A549 treated with dexamethasone at 1 μM for 4 hours (cell line): ENCODE measurements around the gene SSC5D. TPM values are rescaled to one million over a fixed set of nuclear protein-coding genes. Genes with fewer than 3 reads are reported as not detected.

Experiments used
- total RNA-seq: library from RNA; stranded (reverse); fragments of 200-300 nt; extraction: Qiagen RNA extraction; gene quantifications from 5 replicates; pipeline ENCODE4 v1.2.3, GENCODE V29; 2022

SSC5D gene
- total RNA-seq, result 0.28 to 0.84 TPM (median 0.58 TPM) in 5 replicates

DNA sequence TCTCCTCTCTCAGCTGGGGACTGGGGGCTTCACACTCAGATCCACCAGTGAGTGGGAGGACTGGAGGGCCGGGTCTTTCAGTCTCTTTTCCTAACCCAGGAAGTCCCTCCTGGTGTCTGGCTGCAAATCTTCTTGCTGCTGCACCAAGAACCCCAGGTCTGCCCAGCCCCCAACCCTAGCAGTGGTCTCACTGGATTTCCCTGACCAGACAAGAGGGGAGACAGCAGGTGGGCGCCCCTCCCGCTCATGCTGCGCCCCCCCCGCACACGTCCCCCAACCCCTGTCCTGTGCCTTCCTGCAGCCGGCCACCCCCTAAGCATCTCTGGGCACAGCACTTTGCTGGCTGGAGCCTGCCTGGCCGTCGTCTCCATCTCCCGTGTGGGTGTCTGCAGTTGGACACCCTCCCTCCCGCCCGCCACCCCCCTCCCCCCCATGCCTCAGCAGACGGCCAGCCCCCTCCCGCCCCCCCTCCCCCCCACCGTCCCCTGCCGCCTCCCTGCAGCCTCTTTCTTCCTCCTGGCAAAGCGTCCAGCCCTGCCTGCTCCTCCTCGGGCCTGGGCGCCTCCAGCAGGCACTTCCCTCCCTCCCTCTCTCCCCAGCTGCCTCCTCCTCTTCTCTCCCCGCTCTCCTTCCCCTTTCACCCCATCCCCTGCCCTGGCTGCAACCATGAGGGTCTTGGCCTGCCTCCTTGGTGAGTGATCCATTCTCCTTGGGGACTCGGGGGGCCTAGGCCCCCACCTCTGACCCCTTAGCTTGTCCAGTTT, at the start of gene SSC5D:
Gene SSC5D (plus strand): TSS at position 513 of the 764 bp plus-strand sequence. CDS start 154 bp downstream, at position 667.

DNA sequence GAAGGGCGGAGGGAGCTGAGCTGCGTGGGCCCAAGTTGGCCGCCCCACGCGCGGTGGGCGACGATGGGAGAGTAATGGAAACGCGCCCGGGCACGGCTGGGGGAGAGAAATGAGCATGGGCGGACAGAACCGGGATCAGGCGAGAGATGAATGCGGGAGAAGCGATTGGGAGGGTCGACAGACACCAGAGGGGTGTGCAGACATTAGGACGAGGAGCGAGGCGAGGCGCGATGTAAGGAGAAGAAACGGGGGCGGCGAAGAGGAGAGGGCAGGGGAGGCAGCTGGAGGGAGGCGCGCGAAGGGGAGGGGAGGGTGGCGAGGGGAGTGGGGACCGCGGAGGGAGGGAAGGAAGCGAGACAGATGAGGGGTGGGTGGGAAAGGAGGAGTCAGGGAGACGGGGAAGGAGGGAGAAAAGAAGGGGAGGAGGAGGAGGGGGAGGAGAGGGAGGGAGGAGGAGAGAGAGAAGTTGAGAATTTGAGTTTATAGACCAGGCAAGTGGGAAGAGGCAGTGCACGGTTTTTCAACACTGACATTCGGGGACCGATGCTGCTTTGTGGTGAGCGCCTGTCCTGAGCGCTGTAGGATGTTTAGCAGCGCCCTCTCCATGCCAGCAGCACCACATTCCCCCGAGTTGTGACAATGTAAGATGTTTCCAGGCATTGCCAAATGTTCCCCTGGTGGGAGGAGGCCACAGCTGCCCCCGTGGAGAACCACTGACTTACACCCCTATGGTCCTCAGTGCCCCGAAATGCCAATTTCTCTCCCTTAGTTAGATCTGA, 45.0 kb upstream of the SSC5D start, which contains the start of gene SHISA7:
Gene SHISA7 (minus strand): TSS at position 256 of the 779 bp plus-strand sequence. CDS start 437 bp downstream, outside the sequence.

DNA sequence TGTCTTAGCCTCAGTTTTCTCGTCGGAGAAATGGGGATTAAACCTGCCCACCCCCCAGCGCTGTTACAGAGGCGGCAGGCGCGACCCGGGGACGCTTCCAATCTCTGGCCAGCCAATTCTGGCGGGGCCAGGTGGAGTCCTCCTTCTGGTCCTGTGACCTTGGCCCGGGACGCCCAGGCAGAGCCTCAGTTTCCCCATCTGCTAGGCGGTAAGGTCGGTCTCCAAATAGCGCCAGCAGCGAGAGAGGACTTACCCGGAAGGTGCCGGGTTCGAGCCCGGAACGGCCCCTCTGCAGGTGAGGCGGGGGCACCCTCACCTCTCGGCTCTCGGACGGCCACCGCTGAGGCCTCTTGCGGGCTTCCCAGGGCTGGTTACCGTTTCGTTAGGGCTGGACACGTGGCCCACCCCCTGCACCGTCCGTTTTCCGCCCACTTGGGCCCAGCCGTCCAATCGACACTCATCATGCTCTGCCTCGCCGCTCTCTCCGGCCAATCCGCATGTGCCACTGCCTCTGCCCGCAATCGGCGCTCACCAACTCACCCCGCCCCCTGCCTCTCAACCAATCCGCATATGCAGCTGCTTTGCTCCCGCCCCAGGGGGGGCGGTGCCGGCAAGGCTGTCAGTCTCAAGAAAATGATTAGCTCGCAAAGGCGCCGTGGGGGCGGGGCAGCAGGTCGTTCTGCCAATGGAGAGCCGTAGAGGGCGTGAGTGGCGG, 26.8 kb upstream of the SSC5D start, which contains the start of gene ISOC2:
Gene ISOC2 (minus strand): TSS at position 384 of the 715 bp plus-strand sequence. CDS start 5,156 bp downstream, outside the sequence.

GRCh38 chr19:55464662-55465054, 23.6 kb upstream of the SSC5D start, which contains the start of gene C19orf85:
Gene C19orf85 (minus strand): TSS chr19:55464751. CDS start chr19:55464554, 197 bp downstream.

DNA sequence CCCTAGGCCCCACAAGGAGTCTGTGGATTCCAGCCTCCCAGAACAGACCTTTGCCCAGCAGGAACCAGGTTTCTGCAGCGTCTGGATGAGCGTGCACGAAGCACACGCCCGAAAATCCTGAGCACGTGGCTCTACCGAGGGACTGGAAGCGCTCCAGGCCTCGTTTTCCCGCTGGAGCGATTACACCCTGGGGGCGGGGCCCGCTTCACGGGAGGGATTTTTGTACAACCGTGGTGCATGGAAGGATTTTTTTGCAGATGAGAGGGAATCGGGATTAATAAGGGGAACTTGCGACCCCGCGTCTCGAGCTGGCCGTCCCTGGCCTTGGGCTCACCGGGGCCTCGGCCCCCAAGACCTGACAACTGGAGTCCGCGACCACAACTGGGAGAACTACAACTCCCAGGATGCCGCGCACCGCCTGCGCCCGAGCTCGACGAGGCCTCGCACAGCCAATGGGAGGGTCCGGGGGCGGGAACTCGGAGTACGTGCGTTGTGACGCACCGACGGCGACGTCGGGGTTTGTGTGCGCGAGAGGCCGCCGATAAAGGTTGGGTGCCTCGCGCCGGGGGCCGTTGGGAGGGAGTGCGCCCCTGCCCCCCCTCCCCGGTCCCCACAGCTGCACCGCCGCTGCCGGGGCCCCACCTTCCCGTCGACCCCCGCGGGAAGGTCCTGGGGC, 12.0 kb upstream of the SSC5D start, which contains the start of gene ZNF628:
Gene ZNF628 (plus strand): TSS at position 518 of the 676 bp plus-strand sequence. CDS start 3,294 bp downstream, outside the sequence.

DNA sequence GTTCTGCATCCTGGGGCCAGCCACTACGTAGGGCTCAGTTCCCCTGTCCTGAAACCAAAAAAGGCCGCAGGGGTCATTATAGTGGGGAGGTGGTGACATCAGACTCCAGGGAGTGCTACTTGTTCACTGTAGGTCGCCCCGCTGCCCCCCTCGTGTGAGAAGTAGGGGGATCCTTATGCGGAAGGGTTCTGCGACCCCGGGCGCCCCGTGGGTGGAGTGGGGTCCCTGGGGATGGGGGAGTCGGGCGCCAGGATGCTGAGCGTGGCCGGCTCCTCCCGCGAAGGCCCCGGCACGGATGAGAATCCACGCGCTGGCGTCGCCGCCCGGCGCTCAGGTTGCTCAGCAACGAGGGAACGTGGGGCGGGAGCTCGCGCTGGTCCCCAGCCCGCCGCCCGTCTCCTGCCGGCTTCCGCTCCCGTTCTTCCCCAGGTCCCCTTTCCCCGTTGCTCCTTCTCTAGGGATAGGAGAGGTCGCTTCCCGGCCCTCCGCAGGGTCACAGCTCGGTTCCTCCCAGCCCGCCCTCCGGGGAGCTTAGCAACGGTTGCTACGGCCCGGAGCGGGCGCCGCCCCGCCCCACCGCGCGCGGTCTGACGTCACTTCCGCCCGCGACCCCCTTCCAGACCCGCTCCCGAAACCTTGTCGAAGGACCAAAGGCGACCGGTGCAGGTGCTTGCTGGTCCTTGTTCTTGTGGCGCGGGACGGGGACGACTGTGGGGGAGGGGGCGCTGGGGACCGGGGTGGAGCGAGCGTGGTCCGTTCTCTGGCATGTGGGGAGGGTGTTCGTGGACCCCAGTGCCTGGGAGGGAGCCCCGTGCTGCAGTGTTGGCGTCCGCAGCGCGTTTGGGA, 3.4 kb upstream of the SSC5D start, which contains the start of gene NAT14:
Gene NAT14 (plus strand): TSS at position 596 of the 846 bp plus-strand sequence. CDS start 521 bp downstream, outside the sequence.

DNA sequence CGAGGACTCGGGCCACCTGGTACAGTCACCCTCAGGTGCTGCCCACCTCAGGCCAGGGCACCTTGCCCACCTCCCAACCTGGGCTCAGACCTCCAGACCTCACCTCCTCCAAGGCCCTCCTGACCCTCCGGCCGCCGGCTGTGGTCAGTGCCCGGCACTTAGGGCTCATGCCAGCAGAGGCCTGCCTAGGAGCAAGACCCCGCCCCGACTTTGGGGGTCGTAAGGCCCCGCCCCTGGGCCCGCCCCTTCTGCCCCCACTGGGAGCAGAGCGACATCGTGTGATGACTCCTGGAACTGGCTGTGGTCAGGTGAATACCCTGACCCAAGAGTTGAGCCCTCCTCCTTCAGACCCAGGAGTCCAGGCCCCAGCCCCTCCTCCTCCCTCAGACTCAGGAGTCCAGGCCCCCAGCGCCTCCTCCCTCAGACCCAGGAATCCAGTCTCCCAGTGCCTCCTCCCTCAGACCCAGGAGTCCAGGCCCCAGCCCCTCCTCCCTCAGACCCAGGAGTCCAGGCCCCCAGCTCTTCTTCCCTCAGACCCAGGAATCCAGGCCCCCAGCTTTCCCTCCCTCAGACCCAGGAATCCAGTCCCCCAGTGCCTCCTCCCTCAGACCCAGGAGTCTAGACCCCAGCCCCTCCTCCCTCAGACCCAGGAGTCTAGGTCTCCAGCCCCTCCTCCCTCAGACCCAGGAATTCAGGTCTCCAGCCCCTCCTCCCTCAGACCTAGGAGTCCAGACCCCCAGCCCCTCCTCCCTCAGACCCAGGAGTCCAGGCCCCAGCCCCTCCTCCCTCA, 48.9 kb downstream of the SSC5D start, which contains the start of gene SBK2:
Gene SBK2 (minus strand): TSS at position 183 of the 790 bp plus-strand sequence. CDS start 839 bp downstream, outside the sequence.

DNA sequence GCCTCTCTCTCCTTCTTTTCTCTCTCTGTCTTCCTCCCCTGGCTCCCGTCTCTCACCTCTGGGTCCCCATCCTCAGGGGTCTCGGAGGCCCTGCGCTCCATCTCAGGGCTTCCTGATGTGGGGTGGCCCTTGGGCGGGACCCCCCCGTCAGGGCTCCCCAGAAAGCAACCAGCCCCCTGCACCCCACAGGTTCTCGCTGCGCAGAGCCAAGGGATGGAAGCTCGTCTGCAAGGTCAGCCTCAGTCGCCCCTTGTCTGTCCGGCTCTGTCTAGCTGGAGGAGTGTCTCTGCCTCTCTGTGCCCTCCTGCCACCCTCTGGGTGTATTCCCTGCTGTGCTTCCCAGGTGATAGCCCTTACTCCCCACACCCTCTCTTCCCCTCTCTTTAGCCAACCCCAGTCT, 57.2 kb downstream of the SSC5D start, which contains the start of gene SBK3:
Gene SBK3 (minus strand): TSS at position 101 of the 400 bp plus-strand sequence. CDS start 0 bp downstream, at position 101.

Other genes starting within 250 kb of the SSC5D start
- 75.8 to 120 TPM (median 119 TPM) in 5 replicates for gene PPP6R1, start 229.4 kb upstream of the SSC5D start, total RNA-seq
- 119 to 129 TPM (median 124 TPM) in 5 replicates for gene HSPBP1, start 208.3 kb upstream of the SSC5D start, total RNA-seq
- 2.1 to 4.9 TPM (median 3.1 TPM) in 5 replicates for gene BRSK1, start 204.4 kb upstream of the SSC5D start, total RNA-seq
- gene TMEM150B, start 163.1 kb upstream of the SSC5D start, total RNA-seq, result not detected in 5 replicates
- 3.2 to 5.5 TPM (median 4.9 TPM) in 5 replicates for gene KMT5C, start 148.6 kb upstream of the SSC5D start, total RNA-seq
- 0.75 to 1.2 TPM (median 0.91 TPM) in 5 replicates for gene COX6B2, start 133.7 kb upstream of the SSC5D start, total RNA-seq
- gene GARIN5B, start 125.2 kb upstream of the SSC5D start, total RNA-seq, result 0.08 to 0.22 TPM (median 0.15 TPM) in 5 replicates
- gene IL11, start 118.0 kb upstream of the SSC5D start, total RNA-seq, result 8.4 to 11.3 TPM (median 8.6 TPM) in 5 replicates
- 0.86 to 1.9 TPM (median 1.1 TPM) in 5 replicates for gene TMEM190, start 111.6 kb upstream of the SSC5D start, total RNA-seq
- 2.4 to 7.0 TPM (median 4.2 TPM) in 5 replicates for gene TMEM238, start 104.1 kb upstream of the SSC5D start, total RNA-seq
- 2,624 to 3,119 TPM (median 2,807 TPM) in 5 replicates for gene RPL28, start 102.5 kb upstream of the SSC5D start, total RNA-seq
- gene UBE2S, start 80.6 kb upstream of the SSC5D start, total RNA-seq, result 251 to 469 TPM (median 409 TPM) in 5 replicates
- gene SHISA7, start 45.1 kb upstream of the SSC5D start, total RNA-seq, result 0.02 TPM in 2 of 5 replicates, not detected in the others
- gene ISOC2, start 26.8 kb upstream of the SSC5D start, total RNA-seq, result 48.5 to 57.4 TPM (median 51.3 TPM) in 5 replicates
- gene C19orf85, start 23.7 kb upstream of the SSC5D start, total RNA-seq, result 0.10 TPM in 1 of 5 replicates, not detected in the others
- 4.2 to 7.9 TPM (median 7.2 TPM) in 5 replicates for gene ZNF628, start 11.8 kb upstream of the SSC5D start, total RNA-seq
- gene NAT14, start 3.2 kb upstream of the SSC5D start, total RNA-seq, result 39.2 to 42.7 TPM (median 40.7 TPM) in 5 replicates
- gene SBK2, start 48.7 kb downstream of the SSC5D start, total RNA-seq, result 1.3 to 2.6 TPM (median 1.8 TPM) in 5 replicates
- gene SBK3, start 57.1 kb downstream of the SSC5D start, total RNA-seq, result 1.3 to 2.6 TPM (median 2.1 TPM) in 5 replicates
- gene ZNF579, start 92.4 kb downstream of the SSC5D start, total RNA-seq, result 21.6 to 43.3 TPM (median 36.5 TPM) in 5 replicates
- gene FIZ1, start 111.1 kb downstream of the SSC5D start, total RNA-seq, result 17.4 to 26.1 TPM (median 24.0 TPM) in 5 replicates
- 12.1 to 17.2 TPM (median 16.1 TPM) in 5 replicates for gene ZNF524, start 111.9 kb downstream of the SSC5D start, total RNA-seq
- gene ZNF865, start 117.2 kb downstream of the SSC5D start, total RNA-seq, result 6.8 to 13.4 TPM (median 11.9 TPM) in 5 replicates
- 4.7 to 6.7 TPM (median 5.4 TPM) in 5 replicates for gene ZNF784, start 136.1 kb downstream of the SSC5D start, total RNA-seq
- gene ZNF580, start 152.6 kb downstream of the SSC5D start, total RNA-seq, result 26.5 to 51.9 TPM (median 48.8 TPM) in 5 replicates
- 37.3 to 44.0 TPM (median 42.8 TPM) in 5 replicates for gene ZNF581, start 155.2 kb downstream of the SSC5D start, total RNA-seq
- 12.0 to 20.4 TPM (median 19.0 TPM) in 5 replicates for gene CCDC106, start 159.8 kb downstream of the SSC5D start, total RNA-seq
- gene U2AF2, start 166.6 kb downstream of the SSC5D start, total RNA-seq, result 234 to 285 TPM (median 273 TPM) in 5 replicates
- gene EPN1, start 186.8 kb downstream of the SSC5D start, total RNA-seq, result 121 to 214 TPM (median 210 TPM) in 5 replicates
- not detected in 5 replicates for gene NLRP9, start 250.0 kb downstream of the SSC5D start, total RNA-seq